ENCODE data around the gene PRKD3.

Gene PRKD3

DNA sequence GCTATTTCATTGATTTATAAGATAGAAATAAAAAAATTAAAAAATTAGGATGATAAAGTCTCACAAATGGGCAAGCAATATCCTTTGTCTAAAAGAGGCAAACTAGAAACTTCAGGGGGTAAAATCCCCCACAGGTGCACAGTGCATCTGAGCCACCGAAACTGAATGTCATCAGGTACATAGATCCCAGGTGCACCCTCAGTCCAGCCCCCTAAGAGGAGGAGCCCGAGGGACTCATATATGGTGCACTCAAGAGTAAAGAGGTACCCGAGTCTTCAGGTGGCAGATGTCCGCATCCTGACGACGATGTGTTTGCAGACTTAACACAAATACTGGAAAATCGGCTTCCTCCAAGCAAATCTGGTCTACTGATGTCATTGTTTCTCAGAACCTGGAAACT, 31.1 kb upstream of the PRKD3 start:
- no peak overlapping the region for H3K27ac ChIP-seq
- no peak for TF ChIP-seq ZFX (IDR thresholded peaks at IDR 0.05; ENCODE audit: borderline replicate concordance)
- TF ChIP-seq, protein P1, sequence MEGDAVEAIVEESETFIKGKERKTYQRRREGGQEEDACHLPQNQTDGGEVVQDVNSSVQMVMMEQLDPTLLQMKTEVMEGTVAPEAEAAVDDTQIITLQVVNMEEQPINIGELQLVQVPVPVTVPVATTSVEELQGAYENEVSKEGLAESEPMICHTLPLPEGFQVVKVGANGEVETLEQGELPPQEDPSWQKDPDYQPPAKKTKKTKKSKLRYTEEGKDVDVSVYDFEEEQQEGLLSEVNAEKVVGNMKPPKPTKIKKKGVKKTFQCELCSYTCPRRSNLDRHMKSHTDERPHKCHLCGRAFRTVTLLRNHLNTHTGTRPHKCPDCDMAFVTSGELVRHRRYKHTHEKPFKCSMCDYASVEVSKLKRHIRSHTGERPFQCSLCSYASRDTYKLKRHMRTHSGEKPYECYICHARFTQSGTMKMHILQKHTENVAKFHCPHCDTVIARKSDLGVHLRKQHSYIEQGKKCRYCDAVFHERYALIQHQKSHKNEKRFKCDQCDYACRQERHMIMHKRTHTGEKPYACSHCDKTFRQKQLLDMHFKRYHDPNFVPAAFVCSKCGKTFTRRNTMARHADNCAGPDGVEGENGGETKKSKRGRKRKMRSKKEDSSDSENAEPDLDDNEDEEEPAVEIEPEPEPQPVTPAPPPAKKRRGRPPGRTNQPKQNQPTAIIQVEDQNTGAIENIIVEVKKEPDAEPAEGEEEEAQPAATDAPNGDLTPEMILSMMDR (IDR thresholded peaks at IDR 0.05), result no peak

DNA sequence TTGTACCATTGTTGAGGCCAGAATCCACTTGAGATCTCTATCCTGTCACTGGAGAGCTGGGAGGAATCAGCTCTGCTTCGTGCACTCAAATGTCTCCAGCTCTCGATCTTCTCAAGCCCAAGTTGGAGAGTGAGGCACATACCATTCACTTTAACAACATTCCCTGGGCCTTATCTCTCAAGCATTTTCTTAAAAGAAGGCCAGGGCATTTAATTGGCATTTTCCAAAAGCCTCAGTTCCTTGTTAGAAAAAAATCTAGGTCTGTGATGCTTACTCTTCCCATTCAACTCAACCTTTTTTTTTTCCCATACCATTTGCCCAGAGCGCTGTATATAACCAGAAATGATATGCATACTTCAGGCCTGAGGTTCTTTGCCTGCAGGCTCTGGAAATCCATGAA, 29.9 kb upstream of the PRKD3 start:
- no peak for TF ChIP-seq ZFX (IDR thresholded peaks at IDR 0.05; ENCODE audit: borderline replicate concordance)
- TF ChIP-seq, protein P1 (IDR thresholded peaks at IDR 0.05), result no peak
- H3K27ac ChIP-seq, result no peak overlapping the region

GRCh38 chr2:37350034-37350433, 25.4 kb upstream of the PRKD3 start:
- no peak for TF ChIP-seq ZFX (IDR thresholded peaks at IDR 0.05; ENCODE audit: borderline replicate concordance)
- TF ChIP-seq, protein P1 (IDR thresholded peaks at IDR 0.05), result no peak

GRCh38 chr2:37349231-37349860, 24.7 kb upstream of the PRKD3 start:
- TF ChIP-seq ZFX (IDR thresholded peaks at IDR 0.05; ENCODE audit: borderline replicate concordance), result no peak
- TF ChIP-seq, protein P1 (IDR thresholded peaks at IDR 0.05), result no peak
- H3K27ac ChIP-seq, result no peak overlapping the region

More at GRCh38 chr2:37350034-37350433, 25.4 kb upstream of the PRKD3 start:
- H3K27ac ChIP-seq, result no peak overlapping the region

GRCh38 chr2:37348155-37348554, 23.5 kb upstream of the PRKD3 start:
- no peak overlapping the region for H3K27ac ChIP-seq
- no peak for TF ChIP-seq ZFX (IDR thresholded peaks at IDR 0.05; ENCODE audit: borderline replicate concordance)
- TF ChIP-seq, protein P1 (IDR thresholded peaks at IDR 0.05), result no peak

- H3K27ac ChIP-seq, result no peak within 1 kb of the TSS
- no peak for TF ChIP-seq ZFX (IDR thresholded peaks at IDR 0.05; ENCODE audit: borderline replicate concordance)
- TF ChIP-seq, protein P1 (IDR thresholded peaks at IDR 0.05), result no peak
These were observed 20.1 kb upstream of the PRKD3 start, which contains the start of gene QPCT for GRCh38 chr2:37344453-37345361. Gene QPCT, plus strand, starts transcription at chr2:37344630. Its CDS starts 102 bp downstream, at chr2:37344732.
